SH-SY5Y (cell line): Measurements from ENCODE around the gene TACC2.

Experiments used
- GATA2 ChIP-seq: IDR thresholded peaks from 2 replicates; pipeline ENCODE4 v1.6.1; 2011; ENCODE audit warnings: mild to moderate bottlenecking, low read depth, low read length
- GATA3 ChIP-seq: IDR thresholded peaks from 2 replicates; pipeline ENCODE4 v1.6.1; 2011; ENCODE audit warnings: low read depth, mild to moderate bottlenecking, low read length, moderate library complexity

GRCh38 chr10:122151121-122151694, 162.2 kb downstream of the TACC2 start:
- TF ChIP-seq GATA2: no peak
- TF ChIP-seq GATA3: no peak
